ENCODE results near the gene FBXO11. TPM values are rescaled to one million over a fixed set of nuclear protein-coding genes. Genes with fewer than 3 reads are reported as not detected.

The FBXO11 gene
- total RNA-seq, 1 donor from 2014 or later = 67.7 TPM

Other genes with a start within 250 kb of the FBXO11 start
- 30.5 TPM for gene MSH6, start 123.4 kb downstream of the FBXO11 start, total RNA-seq

Measured in ureter (tissue), 1 donor.